Erythroblast (primary cell): ENCODE results near the gene MAPK14.
"Not testable (repeated sequence)": the region's sequence is repeated elsewhere in the genome, so short reads cannot be mapped to it uniquely, and the experiment has no call there.

Experiments
- DNase-seq, 2 experiments: peaks; one replicate each; lab custom pipeline; 2025; lab: John Stamatoyannopoulos, UW
- GATA1 ChIP-seq: IDR thresholded peaks from 2 replicates; pipeline ENCODE4 v1.6.1; 2011; ENCODE audit warnings: low read depth, mild to moderate bottlenecking, control low read depth, low read length, moderate library complexity
- POLR2A ChIP-seq: IDR thresholded peaks from 2 replicates; pipeline ENCODE4 v1.6.1; 2011; ENCODE audit warnings: mild to moderate bottlenecking, low read length

MAPK14 gene

GRCh38 chr6:36122495-36123269, 95.1 kb downstream of the MAPK14 start:
- no peak for DNase-seq
- TF ChIP-seq GATA1 = no peak

GRCh38 chr6:36123270-36124139, 95.9 kb downstream of the MAPK14 start:
- DNase-seq = peak; percentile 86 to 91
- peak; percentile 36 for TF ChIP-seq POLR2A
- no peak for TF ChIP-seq GATA1

- DNase-seq = not testable (repeated sequence)
Observed at GRCh38 chr6:36124346-36124745, 96.7 kb downstream of the MAPK14 start.

GRCh38 chr6:36124881-36125280, 97.3 kb downstream of the MAPK14 start:
- TF ChIP-seq GATA1 (no peak), POLR2A (no peak)
- no peak for DNase-seq

GRCh38 chr6:36125575-36125974, 98.0 kb downstream of the MAPK14 start:
- DNase-seq = no peak
- no peak for TF ChIP-seq GATA1

- DNase-seq = no peak
- TF ChIP-seq POLR2A (no peak), GATA1 (no peak)
Observed at GRCh38 chr6:36126121-36126520, 98.5 kb downstream of the MAPK14 start.

GRCh38 chr6:36126553-36127458, 99.2 kb downstream of the MAPK14 start:
- no peak for TF ChIP-seq POLR2A
- no peak for TF ChIP-seq GATA1
- DNase-seq = no peak

- no peak for DNase-seq
- no peak for TF ChIP-seq GATA1
- TF ChIP-seq POLR2A = no peak
Observed at GRCh38 chr6:36127462-36128016, 99.9 kb downstream of the MAPK14 start.

GRCh38 chr6:36128073-36128472, 100.5 kb downstream of the MAPK14 start:
- no peak for DNase-seq
- TF ChIP-seq GATA1 (no peak), POLR2A (no peak)

GRCh38 chr6:36128793-36129192, 101.2 kb downstream of the MAPK14 start:
- no peak for TF ChIP-seq GATA1
- no peak for TF ChIP-seq POLR2A
- no peak for DNase-seq

- not testable (repeated sequence) for DNase-seq
Observed at GRCh38 chr6:36129334-36129733, 101.7 kb downstream of the MAPK14 start.

- DNase-seq = no peak
- TF ChIP-seq GATA1 (no peak), POLR2A (no peak)
Observed at GRCh38 chr6:36129941-36130666, 102.5 kb downstream of the MAPK14 start, which contains the start of gene MAPK13. MAPK13 (plus strand) TSS chr6:36130513; CDS start chr6:36130583, 70 bp downstream.
